Measurements from ENCODE around the gene CTPS2.

DNA sequence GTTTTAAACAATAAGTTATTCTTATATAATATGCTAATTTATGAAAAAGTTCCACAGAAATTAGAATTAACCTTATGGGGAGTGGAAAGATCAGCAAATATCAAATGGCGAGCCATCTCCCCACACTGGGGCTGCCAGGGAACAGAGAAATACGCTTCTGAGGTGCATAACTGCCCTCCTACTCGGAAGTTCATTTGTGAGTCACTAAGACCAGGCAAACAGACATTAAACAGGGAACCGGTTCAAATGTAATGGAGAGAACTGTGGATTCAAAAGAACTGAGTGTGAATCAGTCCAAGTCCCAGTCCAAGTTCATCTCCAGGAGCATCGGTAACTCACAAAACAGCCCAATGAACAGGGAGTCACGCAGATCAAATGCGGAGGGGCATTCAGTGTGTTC lies 73.9 kb downstream of the CTPS2 start:
- TF ChIP-seq, protein P1, sequence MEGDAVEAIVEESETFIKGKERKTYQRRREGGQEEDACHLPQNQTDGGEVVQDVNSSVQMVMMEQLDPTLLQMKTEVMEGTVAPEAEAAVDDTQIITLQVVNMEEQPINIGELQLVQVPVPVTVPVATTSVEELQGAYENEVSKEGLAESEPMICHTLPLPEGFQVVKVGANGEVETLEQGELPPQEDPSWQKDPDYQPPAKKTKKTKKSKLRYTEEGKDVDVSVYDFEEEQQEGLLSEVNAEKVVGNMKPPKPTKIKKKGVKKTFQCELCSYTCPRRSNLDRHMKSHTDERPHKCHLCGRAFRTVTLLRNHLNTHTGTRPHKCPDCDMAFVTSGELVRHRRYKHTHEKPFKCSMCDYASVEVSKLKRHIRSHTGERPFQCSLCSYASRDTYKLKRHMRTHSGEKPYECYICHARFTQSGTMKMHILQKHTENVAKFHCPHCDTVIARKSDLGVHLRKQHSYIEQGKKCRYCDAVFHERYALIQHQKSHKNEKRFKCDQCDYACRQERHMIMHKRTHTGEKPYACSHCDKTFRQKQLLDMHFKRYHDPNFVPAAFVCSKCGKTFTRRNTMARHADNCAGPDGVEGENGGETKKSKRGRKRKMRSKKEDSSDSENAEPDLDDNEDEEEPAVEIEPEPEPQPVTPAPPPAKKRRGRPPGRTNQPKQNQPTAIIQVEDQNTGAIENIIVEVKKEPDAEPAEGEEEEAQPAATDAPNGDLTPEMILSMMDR (conservative IDR thresholded peaks at IDR 0.05; ENCODE audit: low read depth in 2 of 2), result no peak
- TF ChIP-seq POLR2AphosphoS5 (IDR thresholded peaks at IDR 0.05; ENCODE audit: low read depth) (no peak), NANOG (IDR thresholded peaks at IDR 0.05; ENCODE audit: borderline replicate concordance) (no peak), EZH2phosphoT487 (IDR thresholded peaks at IDR 0.05; ENCODE audit: unreplicated experiment) (no peak), EZH2 (IDR thresholded peaks at IDR 0.05; ENCODE audit: low read depth, unreplicated experiment) (no peak), CREB1 (CRISPR knock-in tag; IDR thresholded peaks at IDR 0.05; ENCODE audit: low read depth) (no peak)
- TF ChIP-seq, protein P2, sequence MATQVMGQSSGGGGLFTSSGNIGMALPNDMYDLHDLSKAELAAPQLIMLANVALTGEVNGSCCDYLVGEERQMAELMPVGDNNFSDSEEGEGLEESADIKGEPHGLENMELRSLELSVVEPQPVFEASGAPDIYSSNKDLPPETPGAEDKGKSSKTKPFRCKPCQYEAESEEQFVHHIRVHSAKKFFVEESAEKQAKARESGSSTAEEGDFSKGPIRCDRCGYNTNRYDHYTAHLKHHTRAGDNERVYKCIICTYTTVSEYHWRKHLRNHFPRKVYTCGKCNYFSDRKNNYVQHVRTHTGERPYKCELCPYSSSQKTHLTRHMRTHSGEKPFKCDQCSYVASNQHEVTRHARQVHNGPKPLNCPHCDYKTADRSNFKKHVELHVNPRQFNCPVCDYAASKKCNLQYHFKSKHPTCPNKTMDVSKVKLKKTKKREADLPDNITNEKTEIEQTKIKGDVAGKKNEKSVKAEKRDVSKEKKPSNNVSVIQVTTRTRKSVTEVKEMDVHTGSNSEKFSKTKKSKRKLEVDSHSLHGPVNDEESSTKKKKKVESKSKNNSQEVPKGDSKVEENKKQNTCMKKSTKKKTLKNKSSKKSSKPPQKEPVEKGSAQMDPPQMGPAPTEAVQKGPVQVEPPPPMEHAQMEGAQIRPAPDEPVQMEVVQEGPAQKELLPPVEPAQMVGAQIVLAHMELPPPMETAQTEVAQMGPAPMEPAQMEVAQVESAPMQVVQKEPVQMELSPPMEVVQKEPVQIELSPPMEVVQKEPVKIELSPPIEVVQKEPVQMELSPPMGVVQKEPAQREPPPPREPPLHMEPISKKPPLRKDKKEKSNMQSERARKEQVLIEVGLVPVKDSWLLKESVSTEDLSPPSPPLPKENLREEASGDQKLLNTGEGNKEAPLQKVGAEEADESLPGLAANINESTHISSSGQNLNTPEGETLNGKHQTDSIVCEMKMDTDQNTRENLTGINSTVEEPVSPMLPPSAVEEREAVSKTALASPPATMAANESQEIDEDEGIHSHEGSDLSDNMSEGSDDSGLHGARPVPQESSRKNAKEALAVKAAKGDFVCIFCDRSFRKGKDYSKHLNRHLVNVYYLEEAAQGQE (IDR thresholded peaks at IDR 0.05; ENCODE audit: unreplicated experiment), result no peak
- TF ChIP-seq, protein P3, sequence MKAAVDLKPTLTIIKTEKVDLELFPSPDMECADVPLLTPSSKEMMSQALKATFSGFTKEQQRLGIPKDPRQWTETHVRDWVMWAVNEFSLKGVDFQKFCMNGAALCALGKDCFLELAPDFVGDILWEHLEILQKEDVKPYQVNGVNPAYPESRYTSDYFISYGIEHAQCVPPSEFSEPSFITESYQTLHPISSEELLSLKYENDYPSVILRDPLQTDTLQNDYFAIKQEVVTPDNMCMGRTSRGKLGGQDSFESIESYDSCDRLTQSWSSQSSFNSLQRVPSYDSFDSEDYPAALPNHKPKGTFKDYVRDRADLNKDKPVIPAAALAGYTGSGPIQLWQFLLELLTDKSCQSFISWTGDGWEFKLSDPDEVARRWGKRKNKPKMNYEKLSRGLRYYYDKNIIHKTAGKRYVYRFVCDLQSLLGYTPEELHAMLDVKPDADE (IDR thresholded peaks at IDR 0.05), result no peak
- TF ChIP-seq, protein P4, sequence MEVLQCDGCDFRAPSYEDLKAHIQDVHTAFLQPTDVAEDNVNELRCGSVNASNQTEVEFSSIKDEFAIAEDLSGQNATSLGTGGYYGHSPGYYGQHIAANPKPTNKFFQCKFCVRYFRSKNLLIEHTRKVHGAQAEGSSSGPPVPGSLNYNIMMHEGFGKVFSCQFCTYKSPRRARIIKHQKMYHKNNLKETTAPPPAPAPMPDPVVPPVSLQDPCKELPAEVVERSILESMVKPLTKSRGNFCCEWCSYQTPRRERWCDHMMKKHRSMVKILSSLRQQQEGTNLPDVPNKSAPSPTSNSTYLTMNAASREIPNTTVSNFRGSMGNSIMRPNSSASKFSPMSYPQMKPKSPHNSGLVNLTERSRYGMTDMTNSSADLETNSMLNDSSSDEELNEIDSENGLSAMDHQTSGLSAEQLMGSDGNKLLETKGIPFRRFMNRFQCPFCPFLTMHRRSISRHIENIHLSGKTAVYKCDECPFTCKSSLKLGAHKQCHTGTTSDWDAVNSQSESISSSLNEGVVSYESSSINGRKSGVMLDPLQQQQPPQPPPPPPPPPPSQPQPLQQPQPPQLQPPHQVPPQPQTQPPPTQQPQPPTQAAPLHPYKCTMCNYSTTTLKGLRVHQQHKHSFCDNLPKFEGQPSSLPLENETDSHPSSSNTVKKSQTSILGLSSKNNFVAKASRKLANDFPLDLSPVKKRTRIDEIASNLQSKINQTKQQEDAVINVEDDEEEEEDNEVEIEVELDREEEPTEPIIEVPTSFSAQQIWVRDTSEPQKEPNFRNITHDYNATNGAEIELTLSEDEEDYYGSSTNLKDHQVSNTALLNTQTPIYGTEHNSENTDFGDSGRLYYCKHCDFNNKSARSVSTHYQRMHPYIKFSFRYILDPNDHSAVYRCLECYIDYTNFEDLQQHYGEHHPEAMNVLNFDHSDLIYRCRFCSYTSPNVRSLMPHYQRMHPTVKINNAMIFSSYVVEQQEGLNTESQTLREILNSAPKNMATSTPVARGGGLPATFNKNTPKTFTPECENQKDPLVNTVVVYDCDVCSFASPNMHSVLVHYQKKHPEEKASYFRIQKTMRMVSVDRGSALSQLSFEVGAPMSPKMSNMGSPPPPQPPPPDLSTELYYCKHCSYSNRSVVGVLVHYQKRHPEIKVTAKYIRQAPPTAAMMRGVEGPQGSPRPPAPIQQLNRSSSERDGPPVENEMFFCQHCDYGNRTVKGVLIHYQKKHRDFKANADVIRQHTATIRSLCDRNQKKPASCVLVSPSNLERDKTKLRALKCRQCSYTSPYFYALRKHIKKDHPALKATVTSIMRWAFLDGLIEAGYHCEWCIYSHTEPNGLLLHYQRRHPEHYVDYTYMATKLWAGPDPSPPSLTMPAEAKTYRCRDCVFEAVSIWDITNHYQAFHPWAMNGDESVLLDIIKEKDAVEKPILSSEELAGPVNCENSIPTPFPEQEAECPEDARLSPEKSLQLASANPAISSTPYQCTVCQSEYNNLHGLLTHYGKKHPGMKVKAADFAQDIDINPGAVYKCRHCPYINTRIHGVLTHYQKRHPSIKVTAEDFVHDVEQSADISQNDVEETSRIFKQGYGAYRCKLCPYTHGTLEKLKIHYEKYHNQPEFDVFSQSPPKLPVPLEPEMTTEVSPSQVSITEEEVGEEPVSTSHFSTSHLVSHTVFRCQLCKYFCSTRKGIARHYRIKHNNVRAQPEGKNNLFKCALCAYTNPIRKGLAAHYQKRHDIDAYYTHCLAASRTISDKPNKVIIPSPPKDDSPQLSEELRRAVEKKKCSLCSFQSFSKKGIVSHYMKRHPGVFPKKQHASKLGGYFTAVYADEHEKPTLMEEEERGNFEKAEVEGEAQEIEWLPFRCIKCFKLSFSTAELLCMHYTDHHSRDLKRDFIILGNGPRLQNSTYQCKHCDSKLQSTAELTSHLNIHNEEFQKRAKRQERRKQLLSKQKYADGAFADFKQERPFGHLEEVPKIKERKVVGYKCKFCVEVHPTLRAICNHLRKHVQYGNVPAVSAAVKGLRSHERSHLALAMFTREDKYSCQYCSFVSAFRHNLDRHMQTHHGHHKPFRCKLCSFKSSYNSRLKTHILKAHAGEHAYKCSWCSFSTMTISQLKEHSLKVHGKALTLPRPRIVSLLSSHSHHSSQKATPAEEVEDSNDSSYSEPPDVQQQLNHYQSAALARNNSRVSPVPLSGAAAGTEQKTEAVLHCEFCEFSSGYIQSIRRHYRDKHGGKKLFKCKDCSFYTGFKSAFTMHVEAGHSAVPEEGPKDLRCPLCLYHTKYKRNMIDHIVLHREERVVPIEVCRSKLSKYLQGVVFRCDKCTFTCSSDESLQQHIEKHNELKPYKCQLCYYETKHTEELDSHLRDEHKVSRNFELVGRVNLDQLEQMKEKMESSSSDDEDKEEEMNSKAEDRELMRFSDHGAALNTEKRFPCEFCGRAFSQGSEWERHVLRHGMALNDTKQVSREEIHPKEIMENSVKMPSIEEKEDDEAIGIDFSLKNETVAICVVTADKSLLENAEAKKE (CRISPR knock-in tag; IDR thresholded peaks at IDR 0.05), result no peak
